ENCODE measurements around the gene RANGAP1.

The RANGAP1 gene

DNA sequence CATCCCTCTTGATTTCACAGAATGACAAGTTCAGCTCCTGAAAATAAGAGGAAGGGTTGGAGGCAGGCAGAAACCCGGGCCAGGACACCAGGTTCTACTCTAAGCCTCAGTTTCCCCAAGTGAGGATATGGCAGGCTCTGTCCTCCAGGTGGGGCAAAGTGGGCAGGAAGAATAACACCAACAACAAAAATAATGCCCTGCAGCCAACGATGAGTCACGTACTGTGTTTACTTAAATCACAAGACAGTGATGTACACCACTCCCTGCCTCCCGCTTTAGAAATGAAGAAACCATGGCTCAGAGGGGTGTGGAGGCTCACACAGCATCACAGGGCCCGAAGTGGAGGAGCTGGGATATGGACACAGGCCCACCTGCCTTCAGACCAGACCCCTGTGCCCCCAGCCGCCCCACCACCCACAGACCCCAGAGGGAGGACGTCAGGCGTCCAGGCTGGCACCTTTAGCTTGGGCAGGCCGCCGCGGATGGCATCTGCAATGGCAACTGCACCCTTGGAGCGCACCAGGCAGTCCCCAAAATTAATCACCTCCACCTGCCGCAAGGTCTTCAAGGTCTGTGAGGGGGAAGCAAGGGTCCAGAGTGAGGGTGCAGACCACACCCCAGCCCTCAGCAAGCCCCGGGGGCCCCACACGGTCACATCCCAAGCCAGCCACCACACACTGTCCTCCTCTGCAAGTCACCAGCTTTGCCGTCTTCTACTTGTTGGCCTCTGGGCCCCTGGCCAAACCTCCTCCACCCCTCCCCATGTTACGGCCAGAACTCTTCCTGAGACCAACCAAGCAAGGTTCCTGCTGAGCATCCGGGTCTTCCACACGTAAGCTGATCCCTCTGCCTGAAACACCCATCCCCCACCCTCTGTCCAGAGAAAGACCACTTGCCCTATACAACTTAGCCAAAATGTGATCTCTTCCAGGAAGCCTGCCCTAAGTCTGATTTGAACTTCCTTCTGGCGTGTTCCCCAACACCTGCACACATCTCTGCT, 29.4 kb downstream of the RANGAP1 start:
- no peak for DNase-seq

DNA sequence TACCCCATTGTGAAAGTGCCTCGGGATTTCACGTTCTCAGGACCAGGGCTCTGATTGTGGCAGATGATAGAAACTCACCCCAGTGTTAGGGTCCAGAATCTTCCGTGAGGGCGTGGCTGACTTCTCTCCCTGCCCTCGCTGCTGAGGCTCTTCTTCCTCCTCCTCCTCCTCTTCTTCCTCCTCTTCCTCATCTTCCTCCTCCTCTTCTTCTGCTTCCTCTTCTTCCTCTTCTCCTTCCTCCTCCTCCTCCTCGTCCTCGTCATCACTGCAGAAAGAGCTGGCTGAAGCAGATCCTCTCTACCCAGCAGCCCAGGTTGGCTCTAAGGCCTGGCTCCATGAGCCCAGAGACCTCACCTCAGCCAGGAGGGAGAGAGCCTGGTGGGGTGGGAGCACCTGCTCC, 31.8 kb downstream of the RANGAP1 start:
- DNase-seq = no peak

DNA sequence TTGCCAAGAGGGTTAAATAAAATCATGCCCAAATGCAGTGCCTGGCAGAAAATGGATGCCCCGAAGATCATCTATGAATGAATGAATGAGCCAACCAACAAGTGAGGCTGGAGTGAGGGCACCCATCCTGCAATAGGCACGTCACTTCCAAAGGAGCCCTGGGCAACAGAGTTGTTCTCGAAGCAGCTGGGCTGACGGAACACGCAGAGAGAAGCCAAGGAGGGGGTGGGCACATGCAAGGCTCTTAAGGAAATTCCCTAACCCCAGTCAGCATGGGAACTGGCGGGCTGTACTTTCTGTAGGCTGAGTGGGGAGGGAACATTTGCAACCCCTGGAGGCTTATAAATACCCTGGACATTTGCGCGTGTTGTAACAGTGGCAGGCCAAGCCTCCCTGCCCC, 33.6 kb downstream of the RANGAP1 start:
- DNase-seq = no peak

DNA sequence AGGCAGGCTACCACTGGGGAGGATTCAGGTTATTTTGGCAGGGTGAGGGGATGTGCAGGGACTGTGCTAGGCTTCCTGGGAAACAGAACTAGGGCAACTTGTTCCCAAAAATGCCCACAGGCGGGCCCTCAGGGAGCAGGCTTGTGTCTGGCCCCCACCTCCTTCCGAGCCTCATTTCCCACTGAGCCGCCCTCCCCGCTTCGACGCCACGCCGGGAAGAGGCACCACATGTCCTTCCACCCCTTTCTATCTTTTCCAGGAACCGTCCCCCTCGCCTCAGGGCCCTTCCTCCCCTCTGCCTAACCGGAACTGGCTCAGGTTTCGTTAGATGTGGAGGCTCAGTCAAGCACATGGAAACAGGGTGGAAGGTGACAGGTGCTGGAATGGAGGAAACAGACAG, 35.9 kb downstream of the RANGAP1 start:
- DNase-seq = no peak

DNA sequence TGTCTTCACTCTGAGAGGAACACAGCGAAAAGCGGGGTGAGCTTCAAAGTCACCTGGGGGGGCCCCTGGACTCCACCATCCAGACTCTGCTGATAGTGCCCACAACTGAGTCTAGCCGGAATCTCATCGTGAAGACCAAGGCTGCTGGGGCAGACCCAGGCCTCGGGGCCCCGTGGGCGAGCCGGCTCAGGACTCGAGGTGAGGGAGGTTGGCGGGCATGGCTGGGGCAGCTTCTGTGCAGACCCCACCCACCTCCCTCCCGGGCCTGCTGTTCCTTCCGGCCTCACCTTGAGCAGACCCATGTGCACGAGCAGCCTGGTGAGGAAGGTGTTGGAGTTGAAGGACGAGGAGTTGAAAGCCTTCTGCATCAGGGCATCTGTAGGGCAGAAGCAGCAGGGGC, 36.5 kb downstream of the RANGAP1 start:
- no peak for DNase-seq

DNA sequence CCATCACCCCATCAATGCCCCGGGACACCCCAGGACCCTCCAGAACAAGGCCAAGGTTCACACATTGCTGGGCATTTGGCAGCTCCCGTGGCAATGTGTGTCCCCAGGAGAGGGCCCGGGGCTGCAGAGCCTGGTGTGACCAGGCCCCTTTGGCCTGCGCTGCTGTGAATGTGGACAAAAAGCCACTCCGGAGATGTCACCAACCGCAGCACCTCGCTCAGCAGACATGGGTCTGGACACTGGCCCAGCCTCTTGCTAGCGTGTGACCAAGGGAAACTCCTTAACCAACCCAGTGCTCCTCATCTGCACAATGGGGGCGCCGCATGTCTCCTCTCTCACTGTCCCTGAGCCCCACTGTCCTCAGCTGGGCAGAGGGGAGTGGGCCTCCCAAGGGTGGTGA, 37.2 kb downstream of the RANGAP1 start:
- DNase-seq = no peak

DNA sequence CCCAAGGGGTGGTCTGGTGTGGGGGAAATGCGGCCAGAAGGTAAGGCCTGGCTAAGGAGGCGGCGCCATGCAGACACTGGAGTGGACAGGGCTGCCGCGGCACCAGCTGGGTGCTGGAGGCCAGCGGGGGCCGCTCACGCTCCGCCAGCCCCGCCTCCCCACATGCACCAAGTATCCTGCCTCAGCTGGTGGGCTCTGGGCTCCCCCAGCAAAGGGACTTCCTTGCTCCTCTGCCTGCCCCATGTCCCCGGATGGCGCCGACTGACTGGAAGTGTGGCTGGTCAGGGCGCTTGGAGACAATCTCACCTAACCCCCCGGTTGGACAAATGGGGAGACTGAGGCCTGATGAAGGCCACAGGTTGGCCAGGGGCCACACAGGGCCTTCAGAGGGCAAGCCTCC, 37.7 kb downstream of the RANGAP1 start:
- DNase-seq = no peak

DNA sequence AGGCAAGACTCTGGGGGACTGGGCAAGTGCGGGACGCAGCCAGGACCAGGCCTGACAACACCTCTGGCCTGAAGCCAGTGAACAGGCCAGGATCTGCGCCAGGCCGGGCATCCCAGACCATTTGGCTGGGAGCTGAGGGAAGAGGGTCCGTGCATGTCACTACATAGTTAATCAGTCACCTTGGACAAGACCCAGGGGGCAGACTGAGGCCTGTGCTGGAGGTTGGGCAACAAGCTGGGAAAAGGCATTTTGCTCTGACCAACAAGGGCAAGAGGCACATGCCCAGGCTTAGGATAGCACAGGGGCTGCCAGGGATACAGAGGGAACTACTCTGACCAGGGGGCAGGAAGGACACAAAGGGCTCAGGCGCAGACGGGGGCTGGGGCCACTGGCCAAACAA, 38.3 kb downstream of the RANGAP1 start:
- no peak for DNase-seq

DNA sequence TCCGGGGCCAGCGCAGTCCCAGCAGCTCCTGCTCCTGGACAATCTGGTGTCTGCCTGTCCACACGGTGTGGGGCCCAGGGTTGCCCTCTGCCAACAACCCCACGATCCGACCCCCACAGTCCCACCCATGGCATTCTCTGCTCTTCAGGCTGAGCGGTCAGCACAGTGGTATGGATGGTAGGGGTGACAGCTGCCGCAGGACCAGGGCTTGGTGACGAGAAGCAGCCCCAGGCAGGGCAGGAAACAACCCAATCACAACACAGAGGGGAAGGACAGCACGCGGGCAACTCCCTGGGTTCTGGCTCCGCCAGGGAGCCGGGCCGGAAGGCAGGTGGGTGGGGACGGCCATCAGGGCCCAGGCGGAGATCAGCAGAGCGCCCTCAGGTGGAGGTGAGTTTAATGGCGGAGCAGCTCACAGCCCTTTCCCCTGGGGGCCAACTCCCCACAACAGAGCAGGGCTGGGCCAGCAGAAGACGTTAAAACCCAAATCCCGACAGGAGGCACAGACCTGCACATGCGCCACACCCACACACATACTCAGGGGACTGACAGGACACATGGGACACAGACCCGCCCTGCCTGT, 40.0 kb downstream of the RANGAP1 start:
- DNase-seq = no peak

DNA sequence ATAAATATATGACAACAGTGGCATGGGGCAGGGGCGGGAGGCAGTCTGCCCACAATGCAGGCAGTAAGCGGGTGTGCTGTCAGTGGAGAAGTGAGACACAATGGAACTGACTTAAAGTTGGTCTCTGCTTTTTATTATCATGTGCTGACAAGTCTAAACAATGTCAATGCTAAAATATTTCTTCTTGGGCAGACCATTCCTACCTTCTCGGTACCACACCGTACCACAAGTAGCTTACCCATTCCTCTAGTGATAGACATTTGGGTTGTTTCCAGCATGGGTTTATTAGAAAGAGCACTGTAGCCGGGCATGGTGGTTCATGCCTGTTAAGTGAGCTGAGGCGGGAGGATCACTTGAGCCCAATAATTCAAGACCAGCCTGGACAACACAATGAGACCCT, 42.6 kb downstream of the RANGAP1 start:
- DNase-seq = no peak

DNA sequence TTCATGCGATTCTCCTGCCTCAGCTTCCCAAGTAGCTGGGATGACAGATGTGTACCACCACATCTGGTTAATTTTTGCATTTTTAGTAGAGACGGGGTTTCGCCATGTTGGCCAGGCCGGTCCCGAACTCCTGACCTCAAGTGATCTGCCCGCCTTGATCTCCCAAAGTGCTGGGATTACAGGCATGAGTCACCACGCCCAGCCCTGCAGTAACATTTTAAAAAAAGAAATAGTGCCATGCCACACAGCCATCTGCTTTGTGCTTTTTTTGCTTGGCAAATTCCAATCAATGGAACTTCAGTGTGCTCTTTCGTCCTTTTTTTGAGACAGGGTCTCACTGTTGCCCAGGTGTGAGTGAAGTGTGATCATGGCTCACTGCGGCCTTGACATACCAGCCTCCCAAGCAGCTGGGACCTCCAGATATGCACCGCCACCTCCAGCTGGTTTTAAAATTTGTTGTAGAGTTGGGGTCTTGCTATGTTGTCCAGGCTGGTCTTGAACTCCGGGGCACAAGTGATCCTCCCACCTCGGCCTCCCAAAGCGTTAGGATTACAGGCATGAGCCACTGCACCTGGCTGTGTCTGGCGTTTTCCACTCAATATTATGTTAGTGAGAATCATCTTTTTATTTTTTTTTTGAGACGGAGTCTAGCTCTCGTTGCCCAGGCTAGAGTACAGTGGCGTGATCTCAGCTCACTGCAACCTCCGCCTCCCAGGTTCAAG, 43.4 kb downstream of the RANGAP1 start:
- DNase-seq = no peak

DNA sequence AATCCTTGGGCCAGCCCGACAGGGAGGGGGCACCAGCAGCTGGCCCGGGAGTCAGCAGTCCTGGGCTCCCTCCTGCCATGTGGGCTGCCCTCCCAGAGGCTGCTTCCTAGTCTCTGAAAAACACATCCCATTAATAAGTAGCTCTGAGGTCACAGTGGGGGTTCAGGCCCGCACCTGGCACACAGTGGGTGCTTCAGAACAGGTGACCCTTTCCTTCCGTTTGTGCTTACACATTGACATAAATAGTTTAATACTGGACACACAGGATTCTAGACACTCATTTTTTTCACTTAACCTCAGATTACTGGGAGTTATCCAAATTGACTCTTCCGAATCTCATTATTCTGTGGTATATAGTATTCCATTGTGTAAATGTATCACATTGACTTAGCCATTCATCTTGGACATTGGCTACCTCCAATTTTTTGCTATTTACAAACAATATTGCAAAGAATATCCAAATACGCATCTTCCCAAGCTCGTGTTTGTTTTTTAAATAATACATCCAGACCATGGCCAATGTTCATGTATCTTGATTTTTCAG, 44.8 kb downstream of the RANGAP1 start:
- no peak for DNase-seq

DNA sequence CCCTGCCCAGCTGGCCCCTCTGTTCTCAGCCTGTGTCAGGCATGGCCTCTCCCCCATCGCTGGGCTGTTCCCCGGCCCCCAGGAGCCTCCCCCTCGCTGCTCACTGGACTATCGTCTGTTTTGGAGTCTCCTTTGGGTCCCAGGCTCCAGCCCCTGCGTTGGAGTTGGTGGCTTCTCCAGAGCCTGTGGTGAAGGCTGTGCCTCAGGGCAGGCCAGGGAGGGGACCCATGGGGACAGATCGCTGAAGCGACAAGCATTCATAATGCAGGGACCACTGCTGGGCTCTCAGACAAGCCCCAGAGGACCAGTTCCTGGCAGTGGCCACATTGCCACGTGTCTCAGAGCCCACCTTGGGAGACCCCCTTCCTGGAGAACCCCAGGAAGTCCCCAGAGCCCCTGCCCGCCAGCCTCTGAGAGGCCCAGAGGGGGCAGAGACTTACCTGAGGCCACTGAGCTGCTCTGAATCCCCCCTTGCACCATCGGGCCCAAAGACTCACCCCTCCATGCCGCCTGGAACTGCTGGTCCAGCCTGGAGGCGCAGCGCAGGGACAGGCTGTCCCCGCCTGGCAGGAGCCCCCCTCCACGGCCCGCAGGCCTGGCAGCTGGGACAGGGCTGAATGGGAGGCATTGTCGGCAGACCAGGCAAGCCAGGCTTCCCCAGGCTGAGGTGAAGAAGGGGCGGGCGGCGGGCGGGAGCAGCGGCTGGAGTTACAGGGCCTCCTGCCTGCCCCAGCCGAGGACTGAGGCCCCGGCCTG, 45.4 kb downstream of the RANGAP1 start, which contains the start of gene CHADL:
Gene CHADL (minus strand): TSS at position 555 of the 756 bp plus-strand sequence. CDS start 50 bp downstream, at position 505.
- DNase-seq = no peak

DNA sequence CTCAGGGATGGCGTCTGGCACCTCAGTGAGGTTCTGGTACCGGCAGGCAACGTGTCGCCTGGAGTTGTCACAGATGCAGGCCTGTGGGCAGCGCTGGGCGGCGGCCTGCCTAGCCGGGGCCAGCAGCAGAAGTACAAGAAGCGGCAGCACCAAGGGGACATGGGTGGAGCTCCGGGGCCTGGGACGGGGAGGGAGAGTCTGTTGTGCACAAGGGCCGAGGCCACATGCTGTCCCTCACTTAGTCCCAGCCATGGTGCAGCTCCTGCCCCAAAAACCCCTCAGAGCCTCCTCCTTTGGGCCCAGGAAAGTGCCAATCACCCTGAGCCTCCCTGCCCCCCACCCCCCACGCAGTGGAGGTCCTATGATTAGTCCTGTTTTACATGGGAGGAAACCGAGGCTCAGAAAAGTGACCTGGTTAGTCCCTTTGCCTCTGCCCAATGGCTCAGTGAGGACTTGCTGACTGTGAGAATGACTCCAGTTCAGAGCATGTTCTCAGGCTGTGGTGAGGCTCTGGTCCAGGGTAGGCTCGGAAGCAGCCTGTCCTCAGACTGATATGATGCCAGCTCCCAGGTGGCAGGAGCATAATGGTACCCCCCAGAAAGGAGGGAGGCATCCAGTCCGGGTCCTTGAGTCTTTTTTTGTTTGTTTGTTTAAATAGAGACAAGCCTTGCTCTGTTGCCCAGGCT, 46.4 kb downstream of the RANGAP1 start:
- no peak for DNase-seq

DNA sequence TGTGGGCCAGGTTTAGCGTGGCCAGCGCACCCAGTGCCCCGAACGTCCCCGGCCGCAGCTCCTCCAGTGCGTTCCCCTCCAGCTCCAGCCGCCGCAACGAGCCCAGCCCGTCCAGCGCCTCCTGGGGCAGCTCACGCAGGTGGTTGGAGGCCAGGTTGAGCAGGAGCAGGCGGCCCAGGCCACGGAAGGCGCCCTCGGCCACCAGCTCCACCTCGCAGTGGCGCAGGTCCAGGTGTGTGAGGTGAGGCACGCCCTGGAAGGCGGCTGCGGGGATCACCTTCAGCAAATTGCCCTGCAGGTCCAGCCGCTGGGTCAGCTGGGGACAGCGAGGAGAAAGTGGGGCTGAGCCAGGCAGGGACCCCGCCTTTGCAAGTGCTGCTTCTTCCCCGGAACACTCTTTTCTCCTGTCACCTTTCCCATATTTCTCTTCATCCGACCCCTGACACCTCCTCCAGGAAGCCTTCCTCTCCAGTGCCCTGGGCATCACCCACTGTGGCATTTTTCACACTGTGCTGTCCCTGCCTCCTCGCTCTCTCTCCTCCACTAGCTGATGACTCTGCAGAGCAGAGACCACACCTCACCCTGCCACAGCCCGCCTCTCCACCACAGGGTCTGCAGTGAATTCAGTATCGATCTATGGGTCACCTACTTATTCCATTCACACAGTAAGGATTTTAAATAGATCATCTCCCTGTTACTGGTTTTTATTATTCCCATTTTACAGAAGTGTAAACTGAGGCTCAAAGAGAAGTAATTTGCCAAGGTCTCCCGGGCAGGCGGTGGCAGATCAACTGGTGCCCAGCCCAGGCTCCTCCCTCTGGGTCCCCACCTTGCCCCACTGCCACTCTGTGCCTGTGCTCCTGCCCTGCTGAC, 47.2 kb downstream of the RANGAP1 start:
- no peak for DNase-seq

DNA sequence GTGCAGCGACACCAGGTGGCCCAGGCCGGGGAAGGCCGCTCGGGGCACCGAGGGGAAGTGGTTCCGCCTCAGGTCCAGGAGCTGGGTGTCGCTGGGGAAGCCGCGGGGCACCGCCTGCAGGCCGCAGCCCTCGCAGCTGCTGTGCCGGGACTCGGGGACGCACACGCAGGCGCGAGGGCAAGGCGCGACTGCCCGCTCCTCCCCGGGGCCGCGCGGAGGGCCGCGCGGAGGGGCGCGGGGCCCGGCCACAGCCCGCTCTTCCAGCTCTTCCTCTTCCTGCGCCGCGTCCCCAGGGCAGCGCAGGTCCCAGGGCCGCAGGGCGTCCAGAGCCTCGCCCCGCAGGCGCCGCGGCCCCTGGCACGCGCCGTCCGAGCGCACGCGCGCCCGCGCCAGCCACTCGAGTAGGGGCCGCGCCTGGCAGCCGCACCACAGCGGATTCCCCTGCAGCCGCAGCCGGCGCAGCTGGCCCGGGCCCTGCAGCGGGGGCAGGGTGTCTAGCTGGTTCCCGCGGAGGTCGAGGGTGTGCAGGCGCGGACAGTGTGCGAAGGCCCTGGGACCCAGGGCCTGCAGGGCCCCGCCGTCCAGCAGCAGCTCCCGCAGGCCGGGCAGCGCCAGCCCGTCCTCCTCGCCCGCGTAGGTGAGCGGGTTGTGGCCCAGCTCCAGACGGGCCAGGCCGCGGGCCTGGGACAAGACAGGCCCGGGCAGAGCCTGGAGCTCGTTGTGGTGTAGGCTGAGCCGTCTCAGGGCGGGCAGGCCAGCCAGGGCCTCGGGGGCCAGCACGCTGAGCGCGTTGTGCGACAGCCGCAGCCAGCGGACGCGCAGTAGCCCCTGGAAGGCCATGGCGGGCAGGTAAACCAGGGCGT, 48.0 kb downstream of the RANGAP1 start:
- no peak for DNase-seq

DNA sequence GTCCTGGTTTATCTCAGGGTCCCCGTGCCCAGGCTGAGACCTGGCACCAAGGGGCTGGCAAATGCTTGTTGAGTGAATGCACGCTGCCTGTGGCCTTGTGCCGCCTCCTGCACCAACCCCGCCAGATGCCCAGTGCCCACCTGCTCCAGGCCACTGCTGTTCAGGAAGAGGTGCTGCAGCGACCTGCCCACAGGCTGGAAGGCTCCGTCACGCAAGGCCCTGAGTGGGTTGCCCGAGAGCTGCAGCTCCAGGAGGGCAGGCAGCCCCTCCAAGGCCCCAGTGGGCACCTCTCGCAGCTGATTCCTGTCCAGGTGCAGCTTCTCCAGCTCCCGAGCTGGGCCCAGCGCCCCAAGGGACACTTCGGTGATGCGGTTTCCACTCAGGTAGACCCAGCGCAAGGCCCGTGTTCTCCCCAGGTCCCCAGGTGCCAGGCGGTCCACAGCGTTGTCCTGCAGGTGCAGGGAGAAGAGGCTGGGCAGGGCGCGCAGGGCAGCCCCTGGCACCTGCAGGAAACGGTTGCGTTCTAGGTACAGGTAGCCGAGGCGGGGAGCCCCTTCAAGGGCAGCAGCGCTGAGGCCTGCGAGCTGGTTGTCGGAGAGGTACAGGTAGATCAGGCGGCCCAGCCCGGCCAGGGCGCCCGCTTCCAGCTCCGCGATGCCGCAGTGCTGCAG, 48.8 kb downstream of the RANGAP1 start:
- no peak for DNase-seq

DNA sequence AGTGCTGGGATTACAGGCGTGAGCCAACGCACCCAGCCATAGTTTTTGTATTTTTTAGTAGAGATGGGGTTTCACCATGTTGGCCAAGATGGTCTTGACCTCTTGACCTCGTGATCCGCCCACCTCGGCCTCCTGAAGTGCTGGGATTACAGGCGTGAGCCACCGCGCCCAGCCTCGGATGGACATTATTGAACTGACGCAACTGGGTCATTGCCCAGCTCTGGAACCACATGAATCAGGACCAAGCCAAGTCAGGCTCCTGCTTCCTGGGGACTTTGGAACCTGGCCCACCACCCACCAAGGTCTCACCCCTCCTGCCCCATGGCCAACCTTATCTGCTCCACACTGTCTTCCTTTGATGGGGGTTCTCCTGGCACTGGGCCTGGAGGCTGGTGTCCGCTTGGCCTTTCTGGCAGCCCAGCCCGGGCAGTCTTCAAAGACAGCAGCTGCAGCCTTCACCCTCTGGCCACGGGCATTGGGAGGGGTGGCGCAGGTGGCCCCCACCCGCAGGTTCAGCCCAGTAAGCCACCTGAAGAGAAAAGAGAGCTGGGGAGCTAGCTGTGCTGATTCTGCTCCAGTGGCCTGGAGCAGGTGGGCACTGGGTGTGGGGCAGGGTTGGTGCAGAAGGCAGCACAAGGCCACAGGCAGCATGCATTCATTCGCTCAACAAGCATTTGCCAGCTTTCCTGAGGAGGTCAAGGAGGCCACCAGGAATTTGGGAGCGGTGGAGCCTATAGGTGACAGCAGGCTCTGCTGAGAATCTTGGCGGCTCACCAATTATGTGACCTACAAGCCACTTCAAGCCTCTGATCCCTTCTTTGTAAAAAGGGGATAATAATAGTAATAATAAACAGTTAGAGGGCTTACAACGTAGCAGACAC, 50.9 kb downstream of the RANGAP1 start:
- DNase-seq = no peak

Measured in NCI-H446 treated with DMSO at 0.1 percent for 48 hours (cell line).